H1 (cell line): ENCODE results near the gene KRTAP5-8. TPM values are rescaled to one million over a fixed set of nuclear protein-coding genes. Genes with fewer than 3 reads are reported as not detected.

ENCODE experiments used
- CTCF ChIA-PET: fragments of 300-600 bp; sonication (Branson Sonifier 250); formaldehyde crosslinking; loops from one replicate; lab custom pipeline; 2021; ENCODE audit not compliant: partially characterized antibody; lab: Charles Lee
- POLR2A ChIA-PET: fragments of 300-600 bp; sonication (Branson Sonifier 250); formaldehyde crosslinking; loops from one replicate; lab custom pipeline; 2021; ENCODE audit warnings: inconsistent platforms; ENCODE audit not compliant: partially characterized antibody; lab: Charles Lee
- DNase-seq, 2 experiments: peaks; one replicate each; pipeline versions ENCODE4 v3.0.0 to v3.0.0-alpha.2; 2010 to 2022; ENCODE audit warnings: low spot score in 2 of 2, low read depth in 1 of 2, mixed read lengths in 1 of 2
- FAIRE-seq: peaks from 2 replicates; lab custom pipeline; 2011; peaks lifted over from hg19 to GRCh38; lab: Jason Lieb, UNC
- H2AFZ ChIP-seq: 2 replicates; pipeline ENCODE4 v1.8.1; 2012; ENCODE audit warnings: low read length, inconsistent platforms
- H2AK5ac ChIP-seq: 2 replicates; pipeline ENCODE4 v1.6.1; 2013; ENCODE audit warnings: low read depth, low read length
- H2BK120ac ChIP-seq: replicated peaks from 2 replicates; pipeline ENCODE3; 2013; ENCODE audit warnings: low read depth, low read length, inconsistent platforms
- H2BK12ac ChIP-seq: 2 replicates; pipeline ENCODE4 v1.6.1; 2013; ENCODE audit warnings: low read depth, low read length
- H2BK15ac ChIP-seq: 2 replicates; pipeline ENCODE4 v1.6.1; 2013; ENCODE audit warnings: low read length
- H2BK20ac ChIP-seq: 2 replicates; pipeline ENCODE4 v1.6.1; 2013; ENCODE audit warnings: low read length
- H2BK5ac ChIP-seq: 2 replicates; pipeline ENCODE4 v1.6.1; 2013; ENCODE audit warnings: low read depth, low read length
- H3K14ac ChIP-seq: 2 replicates; pipeline ENCODE4 v1.6.1; 2013; ENCODE audit warnings: inconsistent platforms; ENCODE audit not compliant: insufficient read length
- H3K18ac ChIP-seq: 2 replicates; pipeline ENCODE4 v1.6.1; 2013; ENCODE audit warnings: low read length; ENCODE audit errors: extremely low read depth
- H3K23ac ChIP-seq: 2 replicates; pipeline ENCODE4 v1.6.1; 2013; ENCODE audit warnings: inconsistent platforms; ENCODE audit not compliant: insufficient read length
- H3K23me2 ChIP-seq: 2 replicates; pipeline ENCODE4 v1.6.1; 2013; ENCODE audit warnings: low read depth, low read length
- H3K27ac ChIP-seq: 2 replicates; pipeline ENCODE4 v1.6.1; 2011; ENCODE audit warnings: low read depth, low read length, inconsistent platforms
- H3K27me3 ChIP-seq, 4 experiments: replicated peaks in 1 of 4; 1 replicate in 1 of 4; 2 replicates in 3 of 4; pipeline versions ENCODE4 v1.6.1 to v1.8.1; 2011 to 2013; ENCODE audit warnings: low read length in 3 of 4, mild to moderate bottlenecking in 3 of 4, inconsistent platforms in 2 of 4, mixed read lengths in 2 of 4, moderate library complexity in 1 of 4; ENCODE audit not compliant: control insufficient read depth in 3 of 4, insufficient read depth in 3 of 4; ENCODE audit errors: extremely low read depth in 1 of 4
- H3K36me3 ChIP-seq, 4 experiments: 2 replicates each; pipeline versions ENCODE4 v1.6.1 to v1.8.1; 2011 to 2013; ENCODE audit warnings: mild to moderate bottlenecking in 4 of 4, low read length in 3 of 4, moderate library complexity in 2 of 4, control low read depth in 1 of 4, inconsistent platforms in 1 of 4; ENCODE audit not compliant: insufficient read depth in 4 of 4, control insufficient read depth in 2 of 4
- H3K4ac ChIP-seq: replicated peaks from 2 replicates; pipeline ENCODE3; 2013; ENCODE audit warnings: low read length, low read depth, mixed read lengths, inconsistent platforms; ENCODE audit not compliant: insufficient read length
- H3K4me1 ChIP-seq, 4 experiments: replicated peaks in 1 of 4; 1 replicate in 1 of 4; 2 replicates in 3 of 4; pipeline versions ENCODE4 v1.6.1 to v1.8.1; 2011 to 2013; ENCODE audit warnings: low read length in 3 of 4, inconsistent platforms in 2 of 4, mixed read lengths in 1 of 4; ENCODE audit not compliant: insufficient read depth in 4 of 4, control insufficient read depth in 3 of 4
- H3K4me2 ChIP-seq, 2 experiments: 2 replicates each; pipeline versions ENCODE4 v1.6.1 to v1.8.1; 2011 to 2013; ENCODE audit warnings: low read depth in 2 of 2, low read length in 2 of 2, control low read depth in 1 of 2, inconsistent platforms in 1 of 2, mild to moderate bottlenecking in 1 of 2; ENCODE audit not compliant: insufficient read depth in 1 of 2
- H3K4me3 ChIP-seq, 4 experiments: fragments of 200-600, 300-600 bp in 1 of 4; sonication (generic), shearing (Covaris generic), sonication (Bioruptor Twin) in 1 of 4; 2 replicates each; pipeline versions ENCODE4 v1.5.1 to v1.8.1; 2011 to 2016; ENCODE audit warnings: low read length in 4 of 4, low read depth in 3 of 4, control low read depth in 2 of 4, inconsistent platforms in 2 of 4, mild to moderate bottlenecking in 2 of 4, mixed read lengths in 1 of 4, moderate library complexity in 1 of 4; ENCODE audit not compliant: insufficient read depth in 2 of 4; ENCODE audit errors: extremely low read depth in 1 of 4
- H3K56ac ChIP-seq: replicated peaks from 2 replicates; pipeline ENCODE3; 2013; ENCODE audit warnings: low read depth, mild to moderate bottlenecking, mixed read lengths, low read length, inconsistent platforms; ENCODE audit not compliant: insufficient read length
- H3K79me1 ChIP-seq: 2 replicates; pipeline ENCODE4 v1.6.1; 2013; ENCODE audit warnings: low read depth, low read length, control low read depth
- H3K79me2 ChIP-seq, 2 experiments: 2 replicates each; pipeline versions ENCODE4 v1.6.1 to v1.8.1; 2012 to 2013; ENCODE audit warnings: low read length in 2 of 2, mild to moderate bottlenecking in 2 of 2, inconsistent platforms in 1 of 2; ENCODE audit not compliant: insufficient read depth in 2 of 2, control insufficient read depth in 1 of 2
- H3K9ac ChIP-seq, 4 experiments: replicated peaks in 1 of 4; 1 replicate in 1 of 4; 2 replicates in 3 of 4; pipeline versions ENCODE4 v1.6.1 to v1.8.1; 2011 to 2013; ENCODE audit warnings: low read depth in 3 of 4, low read length in 3 of 4, control low read depth in 2 of 4, mild to moderate bottlenecking in 2 of 4, moderate library complexity in 2 of 4, inconsistent platforms in 1 of 4; ENCODE audit errors: extremely low read depth in 1 of 4
- H3K9me3 ChIP-seq, 2 experiments: 2 replicates each; pipeline versions ENCODE4 v1.6.1 to v1.8.1; 2012 to 2013; ENCODE audit warnings: mild to moderate bottlenecking in 2 of 2, moderate library complexity in 2 of 2, control low read depth in 1 of 2, inconsistent platforms in 1 of 2, low read depth in 1 of 2, low read length in 1 of 2, mixed read lengths in 1 of 2; ENCODE audit not compliant: insufficient read depth in 2 of 2
- H4K20me1 ChIP-seq, 2 experiments: replicated peaks in 1 of 2; 2 replicates each; pipeline versions ENCODE3 to v1.8.1; 2011 to 2013; ENCODE audit warnings: inconsistent platforms in 2 of 2, low read length in 2 of 2, mild to moderate bottlenecking in 1 of 2; ENCODE audit not compliant: insufficient read depth in 2 of 2, control insufficient read depth in 1 of 2
- H4K5ac ChIP-seq: 2 replicates; pipeline ENCODE4 v1.6.1; 2013; ENCODE audit warnings: low read length, low read depth, mixed read lengths, inconsistent platforms; ENCODE audit not compliant: insufficient read length
- H4K8ac ChIP-seq: 2 replicates; pipeline ENCODE4 v1.8.0; 2013; ENCODE audit warnings: mild to moderate bottlenecking, moderate library complexity, low read length, inconsistent platforms; ENCODE audit not compliant: insufficient read depth; ENCODE audit errors: extremely low read depth
- H4K91ac ChIP-seq: replicated peaks from 2 replicates; pipeline ENCODE3; 2013; ENCODE audit warnings: low read length, mixed read lengths, inconsistent platforms; ENCODE audit not compliant: insufficient read length
- CBX8 ChIP-seq: fragments of 300-800, 300-1000 bp; sonication (generic); IDR thresholded peaks from 2 replicates; pipeline ENCODE4 v1.7.1; 2016; ENCODE audit warnings: low read depth, low read length, borderline replicate concordance
- CHD1 ChIP-seq: IDR thresholded peaks from 2 replicates; pipeline ENCODE4 v1.6.1; 2012; ENCODE audit warnings: low read depth, low read length, improper control_type of control experiment
- JUND ChIP-seq: IDR thresholded peaks from 2 replicates; pipeline ENCODE4 v1.6.1; 2011; ENCODE audit warnings: mild to moderate bottlenecking, improper control_type of control experiment, low read length
- RNF2 ChIP-seq: fragments of 200-900, 300-1000 bp; sonication (generic); IDR thresholded peaks from 2 replicates; pipeline ENCODE4 v1.7.1; 2016; ENCODE audit warnings: borderline replicate concordance, low read depth, mild to moderate bottlenecking, antibody characterized with exemption, low read length; ENCODE audit not compliant: poor library complexity, severe bottlenecking; ENCODE audit errors: missing control alignments
- SIX5 ChIP-seq: IDR thresholded peaks from 2 replicates; pipeline ENCODE4 v1.6.1; 2011; ENCODE audit warnings: mild to moderate bottlenecking, low read depth, low read length
- TAF1 ChIP-seq: IDR thresholded peaks from 2 replicates; pipeline ENCODE4 v1.6.1; 2011; ENCODE audit warnings: mild to moderate bottlenecking, low read depth, low read length
- TCF12 ChIP-seq: IDR thresholded peaks from 2 replicates; pipeline ENCODE4 v1.6.1; 2011; ENCODE audit warnings: low read depth, mild to moderate bottlenecking, low read length
- TEAD4 ChIP-seq: IDR thresholded peaks from 2 replicates; pipeline ENCODE4 v1.6.1; 2012; ENCODE audit warnings: low read depth, low read length, inconsistent platforms, mixed read lengths
- WGBS, 2 experiments: shearing (Covaris generic) in 1 of 2; methylation state at CpG; one replicate each; pipeline versions ENCODE4 v1.1.6 to v1.1.7; 2013 to 2015; ENCODE audit warnings: low lambda C conversion rate in 2 of 2, mixed read lengths in 2 of 2, inconsistent platforms in 1 of 2, low coverage in 1 of 2, missing lambda C conversion rate in 1 of 2; ENCODE audit not compliant: insufficient replicate concordance in 2 of 2, insufficient coverage in 1 of 2, insufficient read length in 1 of 2; ENCODE audit errors: extremely low coverage in 1 of 2, missing lambda C conversion rate in 1 of 2; 5-methylcytosine and 5-hydroxymethylcytosine counted together
- polyA plus RNA-seq, 7 experiments: library from polyadenylated mRNA; depleted of rRNA in 3 of 7; stranded (reverse) in 5 of 7; unstranded in 2 of 7; fragments of >200 nt in 5 of 7; fragments of 200-250 nt in 2 of 7; gene quantifications; 1 replicate in 5 of 7; 2 replicates in 1 of 7; 4 replicates in 1 of 7; pipeline versions ENCODE4 v1.2.1 to v1.2.3, GENCODE V29; 2011 to 2013; ENCODE audit warnings: missing spikeins in 2 of 7, mixed read lengths in 2 of 7
- total RNA-seq: library from RNA; stranded (reverse); fragmentation: NEBNext Ultra II Directional; extraction: Animal tissue kit (Norgen Biotek cat#: 25700); gene quantifications from 2 replicates; pipeline ENCODE4 v1.2.1, GENCODE V29; 2021

Gene KRTAP5-8
- total and polyA plus RNA-seq, 2 of the 8 experiments (the other 6 are each of a cell fraction or from before 2014, with no cell fraction given), result not detected

DNA sequence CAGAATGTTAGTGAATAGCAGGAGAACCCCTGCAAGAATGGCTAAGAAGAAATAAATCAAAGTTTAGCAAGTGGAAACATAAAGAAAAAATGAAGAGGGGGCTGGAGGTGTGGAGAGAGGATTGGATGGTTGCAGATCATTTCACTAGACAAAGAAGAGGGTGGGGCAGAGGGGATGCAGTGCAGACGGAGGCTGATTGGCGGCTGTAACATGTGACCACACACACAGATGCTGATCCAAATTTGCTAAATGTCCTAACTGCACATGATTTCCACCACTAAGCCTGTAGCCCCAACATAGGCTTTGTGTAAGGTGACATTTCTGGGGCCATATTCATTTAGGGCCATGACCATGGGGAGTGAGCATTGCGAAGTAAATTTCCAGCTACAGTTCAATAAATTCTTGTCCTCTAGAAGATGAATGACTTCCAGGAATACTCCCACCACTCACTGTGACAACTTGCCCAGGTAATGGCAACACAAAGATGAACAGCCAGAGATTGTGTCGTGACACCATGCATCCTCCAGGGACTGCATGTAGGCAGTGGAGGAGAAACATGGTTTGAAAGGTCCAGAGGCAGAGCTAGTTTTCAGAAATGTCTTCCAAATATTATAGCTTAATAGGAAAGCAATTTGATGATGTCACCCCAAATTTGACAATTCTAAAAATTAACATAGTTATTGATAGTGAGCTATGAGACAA, 38.0 kb downstream of the KRTAP5-8 start:
- H3K56ac ChIP-seq, result no peak overlapping the region
- no peak overlapping the region for H3K23ac ChIP-seq
- H3K9me3 ChIP-seq, result no peaks in the 10 kb centered on the region
- no peak overlapping the region for H3K4ac ChIP-seq
- no peak overlapping the region for H2BK12ac ChIP-seq
- H2BK120ac ChIP-seq, result no peak overlapping the region
- POLR2A ChIA-PET, result no interaction called here
- WGBS, 2 experiments, result 86% methylated on average over 4 of the region's 4 CpGs; no CpG with 5 or more reads in 1 of the 2 experiments
- H2BK5ac ChIP-seq, result no peak overlapping the region
- H3K23me2 ChIP-seq, result peaks cover 5% of the 10 kb centered on the region; the same call in 1 of the 2 replicates
- no peak for FAIRE-seq
- no peak overlapping the region for H3K9ac ChIP-seq
- no peak overlapping the region for H3K18ac ChIP-seq
- no peaks in the 10 kb centered on the region; a peak in 1 of 7 replicates for H3K27me3 ChIP-seq
- no peak overlapping the region for H4K5ac ChIP-seq
- H3K4me2 ChIP-seq, result no peak overlapping the region
- no peak for DNase-seq
- no peaks in the 10 kb centered on the region; a peak in 1 of 4 replicates for H3K79me2 ChIP-seq
- no peak overlapping the region for H3K14ac ChIP-seq
- peaks cover 0 to 5% (median 0%) of the 10 kb centered on the region in 4 experiments; a peak in 2 of 7 replicates for H3K4me1 ChIP-seq
- TF ChIP-seq TCF12, result no peak
- no peak for TF ChIP-seq CBX8
- TF ChIP-seq TAF1, result no peak
- TF ChIP-seq JUND, result no peak
- no peak for TF ChIP-seq SIX5
- TF ChIP-seq RNF2, result no peak
- no peak for TF ChIP-seq CHD1
- no peak for TF ChIP-seq TEAD4
- peaks cover 0 to 5% of the 10 kb centered on the region in 2 experiments for H4K20me1 ChIP-seq
- H3K27ac ChIP-seq, result no peak overlapping the region
- no peak overlapping the region for H2BK15ac ChIP-seq
- H3K79me1 ChIP-seq, result no peaks in the 10 kb centered on the region
- no peak overlapping the region for H2BK20ac ChIP-seq
- no peak overlapping the region for H2AFZ ChIP-seq
- H4K8ac ChIP-seq, result no peak overlapping the region
- H3K36me3 ChIP-seq, result no peaks in the 10 kb centered on the region
- H2AK5ac ChIP-seq, result no peak overlapping the region
- no peak overlapping the region for H3K4me3 ChIP-seq
- H4K91ac ChIP-seq, result no peak overlapping the region
- CTCF ChIA-PET, result interaction anchor here (0.6 to 5.4 kb wide), 3 partner anchors 12 to 450 kb away, joined by 3 to 37 read pairs (median 4); partner anchors contain the start of gene KRTAP5-10
